Stimulated activated CD8-positive, alpha-beta memory T cell treated with anti-CD3 and anti-CD28 coated beads, Interleukin-15, amount 100 ng/mL, for 4 hours (primary cell): Measurements from ENCODE around the gene TCIRG1.

Experiments used
- DNase-seq, 2 donors: peaks; one replicate each; pipeline ENCODE4 v3.0.0-alpha.2; 2020; ENCODE audit warnings: low read depth in 2 of 2

TCIRG1 gene

DNA sequence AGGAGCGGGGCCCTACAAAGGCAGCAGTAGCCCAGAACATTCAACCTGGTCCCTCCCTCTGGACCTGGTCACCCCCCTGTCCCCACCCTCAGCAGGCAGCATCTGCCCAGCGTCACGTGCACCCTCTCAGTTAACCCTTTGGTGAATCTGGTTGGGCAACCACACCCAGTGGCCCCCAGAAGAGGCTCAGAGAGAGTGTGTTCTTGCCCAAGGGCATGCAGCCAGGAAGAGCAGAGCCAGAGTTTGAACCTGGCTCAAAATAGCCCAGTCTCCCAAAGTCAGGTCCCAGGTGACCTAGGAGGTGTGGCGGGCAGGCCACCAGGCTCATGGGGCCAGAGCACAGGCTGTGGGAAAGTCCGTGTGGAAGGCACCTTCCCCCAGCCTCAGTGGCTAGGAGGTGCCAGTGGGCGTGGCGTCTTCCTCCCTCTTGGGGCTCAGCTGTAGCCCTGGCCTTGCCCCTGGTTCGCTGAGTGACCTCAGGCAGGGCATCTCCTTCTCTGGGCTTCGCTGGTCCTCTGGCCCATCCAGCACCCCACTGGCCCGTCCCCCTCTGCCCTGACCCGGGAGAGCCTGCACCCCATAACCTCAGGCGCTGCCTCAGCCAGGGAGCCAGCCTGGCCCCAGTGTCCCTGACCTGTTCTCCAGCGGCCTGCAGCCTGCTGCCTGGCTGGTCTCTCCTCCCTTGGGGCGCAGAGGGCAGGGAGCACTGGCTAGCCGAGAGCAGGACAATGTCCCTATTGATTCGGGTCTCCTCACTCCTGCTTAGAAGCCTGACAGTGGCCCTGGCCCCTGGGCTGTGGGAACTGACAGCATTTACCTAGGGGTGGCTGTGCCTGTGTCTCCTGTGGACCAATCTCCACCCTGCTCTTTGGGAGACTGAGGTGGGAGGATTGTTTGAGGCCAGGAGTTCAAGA, 21.7 kb upstream of the TCIRG1 start:
- no peak for DNase-seq

DNA sequence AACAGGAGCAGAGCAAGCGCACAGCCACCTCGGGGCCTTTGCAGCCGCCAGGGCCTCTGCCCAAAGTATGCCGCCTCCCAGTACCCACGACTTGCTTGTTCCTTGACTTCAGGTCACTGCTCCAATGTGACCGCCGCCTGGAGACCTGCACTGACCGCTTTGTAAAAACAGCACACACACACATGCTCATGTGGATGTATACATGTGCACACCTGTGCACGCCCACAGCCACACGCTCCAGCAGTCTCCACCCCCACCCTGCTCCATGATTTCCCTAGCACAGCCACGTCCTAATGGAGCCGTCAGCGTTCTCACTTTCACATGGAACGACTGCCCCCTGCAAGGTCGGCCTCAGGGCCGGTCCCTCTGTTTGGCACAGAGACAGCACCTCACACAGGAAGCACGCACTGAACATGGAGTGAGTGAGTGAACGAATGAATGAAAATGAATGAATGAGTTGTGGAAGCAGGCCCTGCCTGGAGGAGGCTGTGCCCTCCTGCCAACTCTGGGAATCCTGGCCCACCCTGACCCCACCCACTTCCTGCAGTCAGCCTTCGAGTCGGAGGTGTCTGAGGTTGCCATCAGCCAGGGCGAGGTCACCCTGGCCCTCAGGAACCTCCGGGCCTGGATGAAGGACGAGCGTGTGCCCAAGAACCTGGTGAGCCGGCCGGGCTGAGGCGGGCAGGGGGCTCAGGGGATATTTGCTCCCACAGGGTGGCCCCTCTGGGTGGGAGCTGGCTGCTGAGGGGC, 20.7 kb upstream of the TCIRG1 start:
- no peak for DNase-seq

DNA sequence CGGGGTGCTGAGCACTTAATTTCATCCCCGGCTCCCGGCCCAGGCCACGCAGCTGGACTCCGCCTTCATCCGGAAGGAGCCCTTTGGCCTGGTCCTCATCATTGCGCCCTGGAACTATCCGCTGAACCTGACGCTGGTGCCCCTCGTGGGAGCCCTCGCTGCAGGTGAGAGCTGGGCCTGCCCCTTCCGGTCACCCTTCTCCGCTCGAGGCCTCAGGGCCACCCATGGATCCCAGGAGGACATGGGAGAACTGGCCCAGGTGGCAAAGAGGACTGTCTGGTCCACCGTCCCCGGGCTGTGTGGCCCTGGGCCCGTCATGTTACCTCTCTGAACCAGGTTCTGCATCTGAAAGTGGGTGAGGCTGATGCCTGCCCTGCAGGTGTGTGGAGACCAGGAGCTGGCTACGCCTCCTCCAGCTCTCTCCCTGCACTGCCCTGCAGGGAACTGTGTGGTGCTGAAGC, 20.1 kb upstream of the TCIRG1 start:
- DNase-seq, result no peak

DNA sequence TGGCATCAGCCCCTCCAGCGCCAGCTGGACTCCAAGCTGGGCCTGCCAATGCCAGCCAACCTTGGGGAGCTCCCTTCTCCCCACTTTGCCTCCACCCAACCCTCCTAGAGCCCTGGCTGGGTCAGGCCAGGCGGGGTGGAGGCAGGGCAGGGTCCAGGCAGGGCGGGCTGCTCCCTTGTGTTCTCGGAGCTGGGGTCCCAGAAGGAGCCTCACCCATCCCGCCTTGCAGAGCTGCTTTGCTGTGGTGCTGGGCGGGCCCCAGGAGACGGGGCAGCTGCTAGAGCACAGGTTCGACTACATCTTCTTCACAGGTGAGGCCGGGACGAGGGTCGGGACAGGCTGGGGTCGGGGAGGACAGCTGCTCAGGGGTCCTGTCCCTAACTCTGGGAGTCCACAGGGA, 19.3 kb upstream of the TCIRG1 start:
- no peak for DNase-seq

DNA sequence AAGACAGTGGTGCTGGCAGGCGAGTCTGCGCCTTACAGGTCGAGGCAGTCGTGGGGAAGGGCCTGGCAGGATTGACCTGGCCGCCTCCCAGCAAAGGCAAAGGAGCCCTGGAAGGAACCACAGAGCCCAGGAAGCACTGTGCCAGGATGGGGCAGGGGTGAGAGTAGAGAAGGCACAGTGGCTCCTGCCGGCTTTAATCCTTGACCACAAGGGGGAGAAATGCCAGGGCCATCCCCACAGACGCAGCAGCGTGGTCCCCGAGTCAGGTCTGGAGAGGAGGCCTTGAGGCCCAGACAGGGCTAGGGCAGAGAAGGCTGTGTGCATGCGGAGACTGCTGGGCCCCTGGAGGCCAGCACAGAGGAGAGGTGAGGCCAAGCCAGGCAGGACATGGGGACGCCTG, 18.2 kb upstream of the TCIRG1 start:
- DNase-seq, result no peak

DNA sequence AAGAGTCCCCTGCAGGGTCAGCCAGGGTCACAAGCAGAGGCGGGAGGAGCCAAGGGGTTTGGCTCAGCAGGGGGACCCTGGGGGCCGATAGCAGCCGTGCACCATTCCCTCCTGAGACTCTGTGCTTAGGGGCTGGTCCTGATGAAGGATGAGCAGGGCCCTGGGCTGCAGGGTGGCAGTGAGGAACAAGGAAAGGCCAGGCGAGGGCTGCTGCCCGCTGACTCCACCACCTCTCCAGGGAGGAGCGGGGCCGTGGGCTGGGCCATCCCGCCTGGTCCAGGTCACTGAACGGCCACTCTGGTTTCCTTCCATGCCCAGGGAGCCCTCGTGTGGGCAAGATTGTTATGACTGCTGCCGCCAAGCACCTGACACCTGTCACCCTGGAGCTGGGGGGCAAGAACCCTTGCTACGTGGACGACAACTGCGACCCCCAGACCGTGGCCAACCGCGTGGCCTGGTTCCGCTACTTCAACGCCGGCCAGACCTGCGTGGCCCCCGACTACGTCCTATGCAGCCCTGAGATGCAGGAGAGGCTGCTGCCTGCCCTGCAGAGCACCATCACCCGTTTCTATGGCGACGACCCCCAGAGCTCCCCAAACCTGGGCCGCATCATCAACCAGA, 17.5 kb upstream of the TCIRG1 start:
- no peak for DNase-seq

DNA sequence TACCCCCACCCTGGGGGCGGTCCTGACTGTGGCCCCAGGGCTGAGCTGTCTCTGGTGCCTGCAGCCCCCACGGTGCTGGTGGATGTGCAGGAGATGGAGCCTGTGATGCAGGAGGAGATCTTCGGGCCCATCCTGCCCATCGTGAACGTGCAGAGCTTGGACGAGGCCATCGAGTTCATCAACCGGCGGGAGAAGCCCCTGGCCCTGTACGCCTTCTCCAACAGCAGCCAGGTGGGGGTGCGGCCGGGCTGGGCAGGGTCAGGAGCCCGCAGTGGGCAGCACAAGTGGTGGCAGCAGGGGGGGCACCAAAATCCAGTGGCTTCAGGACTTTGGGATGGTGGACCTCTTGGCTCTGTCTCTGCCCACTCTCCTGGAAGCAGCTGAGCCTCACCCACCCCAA, 16.3 kb upstream of the TCIRG1 start:
- DNase-seq, result no peak

DNA sequence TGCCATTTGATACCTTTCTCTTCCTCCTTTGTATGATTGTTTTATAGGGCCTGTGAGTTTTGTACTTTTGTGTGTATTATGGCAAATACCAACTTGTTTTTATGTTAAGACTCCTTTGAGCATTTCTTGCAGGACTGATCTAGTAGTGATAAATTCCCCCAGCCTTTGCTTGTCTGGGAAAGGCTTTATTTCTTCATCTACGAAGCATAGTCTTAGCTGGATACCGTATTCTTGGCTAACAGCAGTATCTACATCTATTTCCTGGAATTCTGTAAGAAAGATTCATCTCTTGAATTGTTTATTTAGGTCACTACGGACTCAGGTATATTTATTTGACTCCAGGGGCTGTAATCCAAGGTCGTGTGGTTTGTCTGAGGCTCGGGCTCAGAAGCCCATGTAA, 14.3 kb upstream of the TCIRG1 start:
- DNase-seq, result no peak

DNA sequence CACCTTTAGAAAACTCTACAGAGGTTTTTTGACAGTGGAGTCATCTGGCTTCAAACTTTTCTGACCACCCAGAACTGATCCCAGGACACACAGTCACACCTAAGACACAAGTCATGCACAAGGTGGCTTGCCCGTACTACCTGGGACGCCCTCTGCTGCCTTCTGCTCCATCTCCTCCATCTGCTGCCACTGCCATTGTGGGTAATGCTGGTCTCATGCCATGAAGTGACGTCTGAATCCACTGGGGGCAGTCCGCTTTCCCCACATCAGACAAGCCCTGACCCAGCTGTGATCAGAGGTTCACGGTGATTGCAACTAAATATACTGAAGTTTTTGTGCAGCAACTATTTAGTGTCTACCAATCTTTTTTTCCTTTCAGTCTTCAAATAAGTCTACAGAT, 13.8 kb upstream of the TCIRG1 start:
- DNase-seq, result no peak

DNA sequence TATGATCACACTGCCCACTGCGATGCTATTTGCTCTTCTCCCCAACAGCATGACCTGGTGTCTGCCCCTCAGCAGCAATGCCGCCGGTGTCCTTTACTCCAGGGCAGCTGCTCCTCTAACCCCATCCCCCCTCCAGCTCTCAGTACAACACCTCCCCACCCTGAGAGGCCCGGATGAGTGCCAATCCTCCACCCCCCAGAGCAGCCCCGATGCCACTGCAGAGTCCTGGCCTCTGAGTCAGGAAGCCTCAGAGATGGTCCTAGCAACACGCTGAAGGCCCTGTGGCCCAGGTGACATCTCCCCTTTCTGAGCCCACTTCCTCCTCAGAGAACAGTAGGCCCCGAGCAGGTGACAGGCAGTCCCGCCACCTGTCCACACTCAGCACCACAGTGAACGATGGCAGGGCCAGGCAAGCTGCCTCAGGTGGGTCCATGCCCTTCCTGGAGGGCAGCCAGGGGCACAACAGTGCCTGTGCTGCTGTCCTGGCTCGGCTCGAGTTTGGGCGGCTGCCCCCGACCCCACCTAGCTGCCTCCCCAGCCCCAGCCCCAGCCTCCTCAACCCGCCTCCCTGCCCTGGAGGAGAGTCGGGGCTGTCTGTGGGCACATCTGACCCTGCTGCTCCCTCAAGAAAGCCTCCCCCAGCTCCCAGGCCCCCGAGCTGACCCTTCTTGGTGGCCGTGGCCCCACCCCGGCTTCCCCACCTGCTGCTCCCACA, 12.3 kb upstream of the TCIRG1 start:
- no peak for DNase-seq

DNA sequence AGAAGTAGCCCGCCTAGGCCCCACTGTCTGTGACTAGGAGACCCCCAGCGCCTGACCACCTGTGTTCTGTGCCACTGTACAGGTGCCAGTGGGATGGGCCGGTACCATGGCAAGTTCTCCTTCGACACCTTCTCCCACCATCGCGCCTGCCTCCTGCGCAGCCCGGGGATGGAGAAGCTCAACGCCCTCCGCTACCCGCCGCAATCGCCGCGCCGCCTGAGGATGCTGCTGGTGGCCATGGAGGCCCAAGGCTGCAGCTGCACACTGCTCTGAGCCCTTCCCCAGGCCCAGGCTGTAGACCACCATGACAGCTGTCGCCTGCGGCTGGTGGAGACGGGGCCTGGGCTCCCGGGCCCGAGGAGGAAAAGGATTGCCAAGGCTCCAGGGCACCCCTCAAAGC, 11.2 kb upstream of the TCIRG1 start:
- DNase-seq, result no peak

DNA sequence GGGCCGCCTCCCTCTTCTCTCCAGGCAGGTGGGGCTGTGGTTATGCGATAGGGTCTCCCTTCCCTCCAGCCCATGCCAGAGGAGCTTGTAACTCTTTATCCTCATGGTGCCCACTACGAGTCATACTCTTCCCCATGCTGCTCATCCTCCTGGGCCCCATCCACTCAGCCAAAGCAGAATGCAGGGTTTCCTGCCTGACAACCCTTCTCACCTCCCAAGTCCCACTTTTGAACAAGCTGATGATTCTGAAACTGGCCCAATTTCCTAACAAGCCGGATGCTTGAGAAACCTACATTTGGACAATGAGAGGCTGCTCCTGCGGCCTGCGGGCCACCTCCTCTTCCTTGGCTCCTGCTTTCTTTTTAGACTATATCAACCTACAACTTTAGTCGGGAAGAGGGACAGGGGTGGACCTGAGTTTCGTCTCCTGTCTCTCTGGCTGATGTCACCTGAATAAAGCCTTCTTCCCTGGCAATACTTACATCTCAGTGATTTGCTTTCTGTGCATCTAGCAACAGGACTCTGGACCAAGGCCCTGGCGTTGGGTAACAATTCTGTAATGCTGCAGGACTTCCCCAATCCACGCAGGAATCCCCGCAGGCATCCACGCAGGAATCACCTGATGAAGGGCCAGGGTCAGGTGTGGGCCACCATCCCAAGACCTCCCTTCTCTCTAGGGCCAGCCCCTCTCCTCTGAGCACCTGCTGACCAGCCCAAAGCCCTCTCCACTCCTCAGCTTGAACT, 9.9 kb upstream of the TCIRG1 start:
- no peak for DNase-seq

DNA sequence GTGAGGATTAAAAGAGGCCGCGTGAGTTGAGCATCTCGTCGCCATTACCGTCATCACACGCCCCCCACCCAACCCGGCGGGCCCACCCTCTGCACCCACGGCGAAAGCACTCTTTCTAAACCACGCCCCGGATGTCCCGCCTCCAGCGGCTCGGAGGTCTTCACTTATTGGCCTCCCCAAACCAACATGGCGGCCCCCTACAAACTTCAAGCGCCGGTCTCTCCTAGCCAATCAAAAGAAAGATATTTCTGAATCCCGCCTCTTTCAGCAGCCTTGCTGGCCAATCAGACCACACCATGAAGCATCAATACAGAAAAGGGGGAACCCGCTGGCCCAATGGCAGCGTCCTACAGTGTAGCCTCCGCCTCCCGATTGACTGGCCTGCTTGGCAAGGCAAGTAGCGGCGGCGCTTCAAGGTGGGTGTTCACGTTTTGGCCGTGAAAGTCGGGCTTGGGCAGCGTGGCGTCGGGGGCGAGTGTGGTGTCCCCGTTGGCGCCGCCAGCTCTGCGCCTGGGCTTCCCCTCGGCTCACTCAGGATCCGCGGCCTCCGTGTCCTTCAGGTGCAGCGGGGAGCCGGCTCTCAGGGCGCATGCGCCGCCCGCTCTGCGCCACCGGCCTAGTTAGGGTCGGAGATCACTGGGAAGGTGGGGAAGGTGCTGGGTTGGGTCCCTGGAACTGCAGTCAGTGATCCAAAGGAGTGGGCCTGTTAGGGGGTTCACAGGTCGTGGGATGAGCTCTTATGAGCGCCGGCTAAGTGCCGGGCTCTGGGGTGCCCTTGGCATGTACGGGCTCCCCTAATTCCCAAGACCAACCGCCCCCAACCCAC, 8.3 kb upstream of the TCIRG1 start, which contains the start of gene NDUFS8:
NDUFS8 (plus strand) TSS at position 364 of the 826 bp plus-strand sequence. CDS start 1,471 bp downstream, outside the sequence.
- DNase-seq, result peak; percentile 92 to 96

DNA sequence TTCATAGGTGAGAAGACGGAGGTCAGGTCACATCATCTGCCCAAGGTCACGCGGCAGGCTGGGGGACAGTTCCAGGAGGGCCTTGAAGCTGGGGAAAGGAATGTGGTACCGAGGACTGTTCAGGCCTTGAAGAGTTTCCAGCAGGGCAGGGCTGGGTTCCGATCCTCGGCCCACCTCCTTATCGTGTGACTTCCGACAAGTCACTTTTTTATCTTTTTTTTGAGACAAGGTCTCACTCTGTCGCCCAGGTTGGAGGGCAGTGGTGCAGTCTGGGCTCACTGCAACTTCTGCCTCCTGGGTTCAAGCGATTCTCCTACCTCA, 7.7 kb upstream of the TCIRG1 start:
- no peak for DNase-seq

DNA sequence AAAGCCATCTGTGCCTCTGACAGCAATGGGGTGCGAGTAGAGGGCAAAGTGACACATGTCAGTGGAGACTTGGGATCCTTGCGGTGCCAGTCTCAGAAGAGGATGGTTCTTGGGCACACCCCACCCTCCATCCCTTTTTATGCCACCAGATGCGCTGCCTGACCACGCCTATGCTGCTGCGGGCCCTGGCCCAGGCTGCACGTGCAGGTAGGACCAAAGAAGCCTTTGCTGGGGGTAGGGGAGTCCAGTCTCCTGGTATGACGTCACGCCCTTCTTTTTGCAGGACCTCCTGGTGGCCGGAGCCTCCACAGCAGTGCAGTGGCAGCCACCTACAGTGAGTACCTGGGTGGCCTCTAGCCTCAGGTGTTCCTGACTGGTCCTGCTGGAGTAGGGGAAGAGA, 6.8 kb upstream of the TCIRG1 start:
- no peak for DNase-seq

DNA sequence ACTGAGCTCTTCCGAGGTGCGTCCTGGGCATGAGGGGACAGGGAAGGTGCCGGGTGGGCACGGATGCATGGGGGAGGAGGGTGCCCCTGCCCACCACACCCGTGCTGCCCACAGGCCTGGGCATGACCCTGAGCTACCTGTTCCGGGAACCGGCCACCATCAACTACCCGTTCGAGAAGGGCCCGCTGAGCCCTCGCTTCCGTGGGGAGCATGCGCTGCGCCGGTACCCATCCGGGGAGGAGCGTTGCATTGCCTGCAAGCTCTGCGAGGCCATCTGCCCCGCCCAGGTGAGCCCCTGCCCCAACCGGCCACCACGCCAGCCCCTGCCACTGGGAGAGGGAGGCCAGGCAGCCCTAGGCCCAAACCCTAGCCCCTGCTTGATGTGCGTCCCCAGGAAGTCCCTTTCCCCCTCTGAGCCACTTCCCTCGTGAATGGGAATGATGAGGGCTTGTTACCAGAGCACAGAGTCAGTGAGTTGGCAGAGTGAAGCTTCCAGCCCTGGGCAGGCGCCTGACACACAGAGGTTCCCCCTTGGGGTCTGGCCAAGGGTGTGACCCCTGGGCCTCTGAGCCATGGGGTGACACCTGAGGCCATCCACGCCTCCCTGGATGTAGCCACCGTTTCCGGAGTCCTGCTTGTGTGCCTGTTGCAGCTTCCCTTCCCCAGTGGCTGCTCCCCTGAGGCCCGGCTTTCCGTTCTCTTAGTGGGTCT, 5.7 kb upstream of the TCIRG1 start:
- DNase-seq, result no peak

DNA sequence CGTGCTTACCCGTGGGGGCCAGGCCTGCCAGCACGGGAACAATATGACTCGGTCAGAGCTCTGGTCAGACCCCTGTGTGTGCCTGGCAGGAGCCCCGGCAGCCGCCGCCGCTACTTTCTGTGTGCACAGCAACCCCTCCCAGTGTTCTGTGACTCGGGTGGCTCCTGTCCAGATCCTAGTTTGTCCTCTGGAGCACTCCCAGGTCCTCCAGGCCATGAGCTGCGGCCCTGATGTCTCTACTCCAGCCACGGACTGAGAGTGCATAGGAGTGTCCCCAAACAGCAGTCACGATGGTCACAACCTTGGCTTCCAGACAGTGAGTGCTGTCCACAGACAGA, 5.1 kb upstream of the TCIRG1 start:
- no peak for DNase-seq

DNA sequence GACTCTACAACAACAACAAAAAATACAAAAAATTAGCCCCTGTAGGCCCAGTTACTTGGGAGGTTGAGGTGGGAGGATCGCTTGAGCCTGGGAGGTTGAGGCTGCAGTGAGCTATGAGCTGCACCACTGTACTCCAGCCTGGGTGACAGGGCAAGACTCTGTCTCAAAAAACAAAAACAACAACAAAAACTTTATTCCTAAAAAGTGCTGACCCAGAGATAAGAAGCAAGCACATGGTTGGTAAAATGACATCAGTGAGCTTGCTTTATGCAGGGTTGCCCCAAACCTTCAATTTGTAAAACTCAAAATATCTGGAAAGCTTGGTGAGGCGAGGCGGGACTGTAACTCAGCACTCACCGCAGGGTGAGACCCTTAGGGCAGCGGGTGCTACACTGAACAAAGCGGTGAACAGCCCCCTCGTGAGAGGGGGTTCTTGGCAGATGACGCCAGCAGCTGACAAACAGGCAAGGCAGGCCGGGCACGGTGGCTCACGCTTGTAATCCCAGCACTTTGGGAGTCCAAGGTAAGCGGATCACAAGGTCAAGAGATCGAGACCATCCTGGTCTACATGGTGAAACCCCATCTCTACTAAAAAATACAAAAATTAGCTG, 3.5 kb upstream of the TCIRG1 start:
- no peak for DNase-seq

DNA sequence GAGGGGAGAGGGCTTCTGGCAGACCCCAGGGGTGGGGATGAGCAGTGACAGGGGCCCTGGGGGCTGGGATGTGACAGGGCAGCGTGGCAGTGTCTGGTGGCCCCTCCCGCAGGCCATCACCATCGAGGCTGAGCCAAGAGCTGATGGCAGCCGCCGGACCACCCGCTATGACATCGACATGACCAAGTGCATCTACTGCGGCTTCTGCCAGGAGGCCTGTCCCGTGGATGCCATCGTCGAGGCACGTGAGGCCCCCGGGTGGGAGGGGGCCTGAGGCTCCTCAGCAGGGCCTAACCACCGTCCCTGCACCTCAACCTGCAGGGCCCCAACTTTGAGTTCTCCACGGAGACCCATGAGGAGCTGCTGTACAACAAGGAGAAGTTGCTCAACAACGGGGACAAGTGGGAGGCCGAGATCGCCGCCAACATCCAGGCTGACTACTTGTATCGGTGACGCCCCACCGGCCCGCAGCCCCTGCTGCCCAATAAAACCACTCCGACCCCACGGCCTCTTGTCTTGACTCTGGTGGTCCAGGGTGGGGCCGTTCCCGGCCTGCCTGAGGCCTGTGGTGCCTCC, 2.6 kb upstream of the TCIRG1 start:
- DNase-seq, result no peak
